ENCODE data around the gene AFG3L2. TPM values are rescaled to one million over a fixed set of nuclear protein-coding genes. Genes with fewer than 3 reads are reported as not detected.

The AFG3L2 gene
- total RNA-seq, 1 donor from 2014 or later: 50.2 TPM

GRCh38 chr18:12315911-12316310, 61.1 kb downstream of the AFG3L2 start:
- TF ChIP-seq, protein P1, sequence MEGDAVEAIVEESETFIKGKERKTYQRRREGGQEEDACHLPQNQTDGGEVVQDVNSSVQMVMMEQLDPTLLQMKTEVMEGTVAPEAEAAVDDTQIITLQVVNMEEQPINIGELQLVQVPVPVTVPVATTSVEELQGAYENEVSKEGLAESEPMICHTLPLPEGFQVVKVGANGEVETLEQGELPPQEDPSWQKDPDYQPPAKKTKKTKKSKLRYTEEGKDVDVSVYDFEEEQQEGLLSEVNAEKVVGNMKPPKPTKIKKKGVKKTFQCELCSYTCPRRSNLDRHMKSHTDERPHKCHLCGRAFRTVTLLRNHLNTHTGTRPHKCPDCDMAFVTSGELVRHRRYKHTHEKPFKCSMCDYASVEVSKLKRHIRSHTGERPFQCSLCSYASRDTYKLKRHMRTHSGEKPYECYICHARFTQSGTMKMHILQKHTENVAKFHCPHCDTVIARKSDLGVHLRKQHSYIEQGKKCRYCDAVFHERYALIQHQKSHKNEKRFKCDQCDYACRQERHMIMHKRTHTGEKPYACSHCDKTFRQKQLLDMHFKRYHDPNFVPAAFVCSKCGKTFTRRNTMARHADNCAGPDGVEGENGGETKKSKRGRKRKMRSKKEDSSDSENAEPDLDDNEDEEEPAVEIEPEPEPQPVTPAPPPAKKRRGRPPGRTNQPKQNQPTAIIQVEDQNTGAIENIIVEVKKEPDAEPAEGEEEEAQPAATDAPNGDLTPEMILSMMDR (IDR thresholded peaks at IDR 0.05; ENCODE audit: insufficient read depth, low read length, poor library complexity, severe bottlenecking): no peak
- H3K27me3 ChIP-seq (ENCODE audit: control insufficient read depth, insufficient read depth, low read length): no peaks in the 10 kb centered on the region
- H3K36me3 ChIP-seq (ENCODE audit: control insufficient read depth, insufficient read depth, low read length): peaks cover 1% of the 10 kb centered on the region
- DNase-seq (ENCODE audit: low read depth): no peak
- H3K4me3 ChIP-seq (ENCODE audit: low read depth, low read length): no peak overlapping the region

DNA sequence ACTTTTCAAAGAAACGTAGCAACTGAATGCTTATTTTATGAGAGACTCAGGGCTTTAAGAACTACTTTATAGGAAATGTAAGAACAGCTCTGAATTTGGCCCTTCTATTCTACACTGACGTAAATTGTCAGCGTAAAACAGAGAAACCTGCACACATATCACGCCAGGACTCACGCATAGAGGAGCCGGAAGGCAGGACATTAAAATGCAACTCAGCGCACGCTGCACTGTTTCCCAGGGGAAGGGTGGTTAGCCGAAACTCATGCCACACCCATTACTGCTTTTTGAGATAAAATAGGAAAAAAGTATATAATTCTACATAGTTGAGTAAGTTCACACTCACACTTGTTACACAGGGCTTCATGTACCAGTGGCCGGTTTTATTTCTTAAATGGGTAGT, 61.5 kb downstream of the AFG3L2 start:
- Histone ChIP-seq H3K27me3 (ENCODE audit: control insufficient read depth, insufficient read depth, low read length) (no peaks in the 10 kb centered on the region), H3K4me3 (ENCODE audit: low read depth, low read length) (no peak overlapping the region), H3K36me3 (ENCODE audit: control insufficient read depth, insufficient read depth, low read length) (peaks cover 1% of the 10 kb centered on the region)
- TF ChIP-seq, protein P1 (IDR thresholded peaks at IDR 0.05; ENCODE audit: insufficient read depth, low read length, poor library complexity, severe bottlenecking): no peak
- DNase-seq (ENCODE audit: low read depth): no peak

DNA sequence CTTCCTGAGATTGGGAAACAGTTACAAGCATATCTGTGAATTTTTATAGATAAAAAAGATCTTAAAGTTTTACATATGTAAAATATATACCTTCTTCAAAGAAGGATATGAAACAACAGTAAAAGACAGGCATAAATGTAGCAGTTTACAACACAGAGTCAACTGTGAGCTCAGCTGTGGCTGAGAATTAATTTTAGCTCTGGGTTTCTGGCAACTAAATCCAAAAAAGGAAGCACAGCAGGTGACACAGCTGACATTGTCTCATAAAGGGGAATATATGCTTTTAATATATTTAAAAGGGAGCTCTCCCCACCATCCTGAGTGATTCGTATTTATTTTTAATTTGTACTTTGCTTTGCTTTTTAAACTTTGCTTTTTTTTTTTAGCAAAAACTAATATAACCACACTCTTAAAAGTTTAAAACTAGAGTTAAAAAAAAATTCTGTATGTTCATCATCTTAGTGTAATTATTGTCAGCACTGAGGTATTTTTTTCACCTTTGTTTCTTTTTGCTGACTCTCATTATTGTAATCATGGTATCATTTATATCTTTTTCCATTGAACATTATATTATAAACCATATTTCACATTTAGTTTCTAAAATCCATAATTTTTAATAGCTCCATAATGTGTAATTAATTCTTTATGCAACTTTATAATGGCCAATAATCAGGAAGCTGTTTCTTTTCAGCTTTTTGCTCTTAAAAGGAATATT, 62.3 kb downstream of the AFG3L2 start:
- peaks cover 1% of the 10 kb centered on the region for H3K36me3 ChIP-seq (ENCODE audit: control insufficient read depth, insufficient read depth, low read length)
- no peaks in the 10 kb centered on the region for H3K27me3 ChIP-seq (ENCODE audit: control insufficient read depth, insufficient read depth, low read length)
- TF ChIP-seq, protein P1 (IDR thresholded peaks at IDR 0.05; ENCODE audit: insufficient read depth, low read length, poor library complexity, severe bottlenecking): no peak
- H3K4me3 ChIP-seq (ENCODE audit: low read depth, low read length): no peak overlapping the region
- DNase-seq (ENCODE audit: low read depth): no peak

DNA sequence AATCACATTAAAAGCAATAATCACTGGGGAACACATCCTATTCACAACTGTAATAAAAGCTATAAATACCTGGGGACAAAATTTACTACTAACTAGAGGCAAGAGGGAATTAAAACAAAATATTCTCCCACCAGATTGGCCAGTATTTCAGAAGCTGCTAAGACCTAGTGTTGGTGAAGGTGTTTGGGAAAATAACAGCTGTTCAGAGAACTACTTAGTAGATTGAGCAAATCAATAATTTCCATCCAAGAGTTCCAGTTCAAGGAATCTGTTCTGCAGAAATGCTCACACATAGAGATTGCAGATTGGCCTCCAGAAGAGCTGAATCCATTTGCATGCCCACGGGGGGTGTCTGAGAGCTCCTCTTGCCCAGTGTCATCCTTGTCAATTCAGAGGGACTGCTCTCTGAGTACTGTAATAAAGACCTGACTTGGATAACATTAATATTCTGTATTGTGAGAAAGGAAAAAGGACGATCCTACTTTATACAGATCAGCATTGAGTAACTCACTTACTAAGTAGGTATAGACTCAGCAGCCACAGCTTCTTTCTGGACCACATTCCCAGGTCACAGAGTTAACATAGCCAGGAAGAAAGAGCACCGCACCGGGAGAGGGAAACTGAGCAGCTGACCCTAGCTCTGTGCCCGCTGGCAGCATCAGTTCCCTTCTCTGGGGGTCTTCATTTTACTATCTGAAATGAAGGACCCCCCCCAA, 63.3 kb downstream of the AFG3L2 start:
- DNase-seq (ENCODE audit: low read depth): no peak
- TF ChIP-seq, protein P1 (IDR thresholded peaks at IDR 0.05; ENCODE audit: insufficient read depth, low read length, poor library complexity, severe bottlenecking): no peak
- H3K36me3 ChIP-seq (ENCODE audit: control insufficient read depth, insufficient read depth, low read length): peaks cover 1% of the 10 kb centered on the region
- no peak overlapping the region for H3K4me3 ChIP-seq (ENCODE audit: low read depth, low read length)
- no peaks in the 10 kb centered on the region for H3K27me3 ChIP-seq (ENCODE audit: control insufficient read depth, insufficient read depth, low read length)

GRCh38 chr18:12312976-12313375, 64.1 kb downstream of the AFG3L2 start:
- no peak overlapping the region for H3K4me3 ChIP-seq (ENCODE audit: low read depth, low read length)
- no peak for DNase-seq (ENCODE audit: low read depth)
- H3K36me3 ChIP-seq (ENCODE audit: control insufficient read depth, insufficient read depth, low read length): peaks cover 1% of the 10 kb centered on the region
- TF ChIP-seq, protein P1 (IDR thresholded peaks at IDR 0.05; ENCODE audit: insufficient read depth, low read length, poor library complexity, severe bottlenecking): no peak
- H3K27me3 ChIP-seq (ENCODE audit: control insufficient read depth, insufficient read depth, low read length): no peaks in the 10 kb centered on the region

Measured in kidney epithelial cell (primary cell).